Measurements from ENCODE around the gene NDUFA5.

The NDUFA5 gene
- 30.6 to 61.6 (median 38.6) reads per million in 3 donors for total RNA-seq

DNA sequence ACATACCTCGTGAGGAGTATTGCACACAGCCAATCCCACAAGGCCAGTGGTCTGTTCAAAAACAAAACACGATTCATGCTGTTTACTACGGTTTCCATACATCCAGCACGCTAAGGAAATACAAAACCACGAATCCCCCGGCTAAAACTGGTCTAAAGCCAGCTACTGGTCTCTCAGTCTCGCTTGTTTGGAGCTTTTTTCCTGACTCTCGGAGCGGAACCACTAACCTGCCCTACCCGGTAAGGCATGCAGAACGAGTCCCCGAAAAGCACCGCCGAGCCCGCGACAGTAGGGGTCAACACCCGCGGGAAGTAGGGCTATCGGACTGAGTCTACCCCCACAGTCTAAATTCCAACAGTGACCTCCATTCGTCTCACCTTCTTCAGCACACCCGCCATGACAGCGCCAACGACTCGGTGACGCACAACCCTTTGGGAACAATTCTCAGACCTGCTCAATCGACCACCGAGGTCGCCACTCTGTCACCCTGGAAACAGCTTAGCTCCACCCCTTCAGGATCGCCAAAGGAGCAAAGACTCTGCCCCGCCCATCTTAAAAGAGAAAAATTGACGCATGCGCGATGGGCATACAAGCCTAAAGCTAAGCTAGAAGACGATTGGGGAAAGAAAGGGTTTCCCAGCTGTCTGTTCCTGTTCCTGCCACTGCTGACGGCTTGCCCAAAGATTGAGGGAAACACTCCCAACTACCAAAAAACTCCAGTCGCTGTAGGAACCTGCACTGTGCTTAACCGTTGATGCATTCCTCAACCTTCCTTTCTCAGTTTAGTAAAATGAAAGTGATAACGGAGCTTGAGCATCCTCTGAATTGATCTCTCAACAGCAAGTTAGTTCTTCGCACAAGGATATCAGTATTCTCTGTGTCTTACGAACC lies at the start of gene NDUFA5:
Gene NDUFA5, minus strand, starts transcription at position 421 of the 891 bp plus-strand sequence. Its CDS starts 23 bp downstream, at position 398.
- H3K4me3 ChIP-seq (ENCODE audit: insufficient read depth, low read depth, low read length, poor library complexity, severe bottlenecking), result peak within 1 kb of the TSS; percentile 83
- peak; percentile 94 to 97 (median 95) for DNase-seq
- H3K27me3 ChIP-seq (replicated peaks; ENCODE audit: control insufficient read depth, insufficient read depth, low read length, poor library complexity, severe bottlenecking), result no peaks in the 10 kb centered on the region
- peaks cover 5% of the 10 kb centered on the region for H3K36me3 ChIP-seq (ENCODE audit: control insufficient read depth, insufficient read depth, low read length)
- H3K9me3 ChIP-seq (ENCODE audit: control insufficient read depth, low read length), result no peaks in the 10 kb centered on the region
- H3K4me1 ChIP-seq (ENCODE audit: control insufficient read depth, insufficient read depth, low read length, poor library complexity, severe bottlenecking), result peaks cover 9% of the 10 kb centered on the region
- peak within 1 kb of the TSS; percentile 76 for H3K27ac ChIP-seq (ENCODE audit: insufficient read depth, low read length, poor library complexity, severe bottlenecking)

GRCh38 chr7:123604739-123605138 lies 47.1 kb upstream of the NDUFA5 start:
- Histone ChIP-seq H3K36me3 (ENCODE audit: control insufficient read depth, insufficient read depth, low read length) (no peaks in the 10 kb centered on the region), H3K27ac (ENCODE audit: insufficient read depth, low read length, poor library complexity, severe bottlenecking) (no peak overlapping the region), H3K4me3 (ENCODE audit: insufficient read depth, low read depth, low read length, poor library complexity, severe bottlenecking) (no peak overlapping the region), H3K27me3 (replicated peaks; ENCODE audit: control insufficient read depth, insufficient read depth, low read length, poor library complexity, severe bottlenecking) (no peaks in the 10 kb centered on the region), H3K4me1 (ENCODE audit: control insufficient read depth, insufficient read depth, low read length, poor library complexity, severe bottlenecking) (no peaks in the 10 kb centered on the region), H3K9me3 (ENCODE audit: control insufficient read depth, low read length) (no peaks in the 10 kb centered on the region)
- DNase-seq, result no peak

- Histone ChIP-seq H3K4me1 (ENCODE audit: control insufficient read depth, insufficient read depth, low read length, poor library complexity, severe bottlenecking) (no peaks in the 10 kb centered on the region), H3K27ac (ENCODE audit: insufficient read depth, low read length, poor library complexity, severe bottlenecking) (no peak overlapping the region), H3K27me3 (replicated peaks; ENCODE audit: control insufficient read depth, insufficient read depth, low read length, poor library complexity, severe bottlenecking) (no peaks in the 10 kb centered on the region), H3K4me3 (ENCODE audit: insufficient read depth, low read depth, low read length, poor library complexity, severe bottlenecking) (no peak overlapping the region), H3K9me3 (ENCODE audit: control insufficient read depth, low read length) (no peaks in the 10 kb centered on the region), H3K36me3 (ENCODE audit: control insufficient read depth, insufficient read depth, low read length) (no peaks in the 10 kb centered on the region)
- no peak for DNase-seq
Measured at GRCh38 chr7:123602648-123603047, 45.0 kb upstream of the NDUFA5 start.

GRCh38 chr7:123601530-123601929 lies 43.9 kb upstream of the NDUFA5 start, which contains the start of gene ASB15:
ASB15 (plus strand) TSS chr7:123601821; CDS start chr7:123614503, 12,682 bp downstream.
- H3K27me3 ChIP-seq (replicated peaks; ENCODE audit: control insufficient read depth, insufficient read depth, low read length, poor library complexity, severe bottlenecking), result no peaks in the 10 kb centered on the region
- no peaks in the 10 kb centered on the region for H3K4me1 ChIP-seq (ENCODE audit: control insufficient read depth, insufficient read depth, low read length, poor library complexity, severe bottlenecking)
- no peak within 1 kb of the TSS for H3K4me3 ChIP-seq (ENCODE audit: insufficient read depth, low read depth, low read length, poor library complexity, severe bottlenecking)
- H3K9me3 ChIP-seq (ENCODE audit: control insufficient read depth, low read length), result no peaks in the 10 kb centered on the region
- no peaks in the 10 kb centered on the region for H3K36me3 ChIP-seq (ENCODE audit: control insufficient read depth, insufficient read depth, low read length)
- no peak for DNase-seq
- H3K27ac ChIP-seq (ENCODE audit: insufficient read depth, low read length, poor library complexity, severe bottlenecking), result no peak within 1 kb of the TSS

DNA sequence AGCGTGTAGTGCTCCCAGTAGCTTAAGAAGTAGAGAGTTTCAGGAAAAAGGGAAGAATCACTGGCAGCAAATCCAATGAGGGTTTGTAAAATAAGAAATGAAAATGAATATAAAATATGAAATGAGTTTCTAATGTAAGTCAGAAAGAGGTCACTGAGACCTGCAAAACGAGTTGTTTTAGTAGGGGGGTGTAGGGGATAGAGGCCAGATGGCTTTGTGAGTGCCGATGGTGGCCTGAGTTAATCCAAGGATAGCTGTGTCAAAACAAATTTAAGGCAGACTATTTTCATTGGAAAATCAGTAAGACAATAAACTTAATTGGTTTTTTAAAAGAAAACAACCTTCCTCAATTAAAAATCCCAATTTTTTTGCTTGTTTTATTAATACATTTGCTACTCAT lies 43.3 kb upstream of the NDUFA5 start:
- DNase-seq, result no peak
- Histone ChIP-seq H3K27ac (ENCODE audit: insufficient read depth, low read length, poor library complexity, severe bottlenecking) (no peak overlapping the region), H3K9me3 (ENCODE audit: control insufficient read depth, low read length) (no peaks in the 10 kb centered on the region), H3K27me3 (replicated peaks; ENCODE audit: control insufficient read depth, insufficient read depth, low read length, poor library complexity, severe bottlenecking) (no peaks in the 10 kb centered on the region), H3K4me3 (ENCODE audit: insufficient read depth, low read depth, low read length, poor library complexity, severe bottlenecking) (no peak overlapping the region), H3K4me1 (ENCODE audit: control insufficient read depth, insufficient read depth, low read length, poor library complexity, severe bottlenecking) (no peaks in the 10 kb centered on the region), H3K36me3 (ENCODE audit: control insufficient read depth, insufficient read depth, low read length) (no peaks in the 10 kb centered on the region)

- no peaks in the 10 kb centered on the region for H3K9me3 ChIP-seq (ENCODE audit: control insufficient read depth, low read length)
- no peaks in the 10 kb centered on the region for H3K27me3 ChIP-seq (replicated peaks; ENCODE audit: control insufficient read depth, insufficient read depth, low read length, poor library complexity, severe bottlenecking)
- H3K27ac ChIP-seq (ENCODE audit: insufficient read depth, low read length, poor library complexity, severe bottlenecking), result no peak overlapping the region
- H3K36me3 ChIP-seq (ENCODE audit: control insufficient read depth, insufficient read depth, low read length), result no peaks in the 10 kb centered on the region
- no peak for DNase-seq
- no peak overlapping the region for H3K4me3 ChIP-seq (ENCODE audit: insufficient read depth, low read depth, low read length, poor library complexity, severe bottlenecking)
- no peaks in the 10 kb centered on the region for H3K4me1 ChIP-seq (ENCODE audit: control insufficient read depth, insufficient read depth, low read length, poor library complexity, severe bottlenecking)
Measured at GRCh38 chr7:123599766-123600165, 42.1 kb upstream of the NDUFA5 start.

GRCh38 chr7:123598657-123599056 lies 41.0 kb upstream of the NDUFA5 start:
- H3K27ac ChIP-seq (ENCODE audit: insufficient read depth, low read length, poor library complexity, severe bottlenecking), result no peak overlapping the region
- no peak overlapping the region for H3K4me3 ChIP-seq (ENCODE audit: insufficient read depth, low read depth, low read length, poor library complexity, severe bottlenecking)
- no peak for DNase-seq
- no peaks in the 10 kb centered on the region for H3K9me3 ChIP-seq (ENCODE audit: control insufficient read depth, low read length)
- H3K27me3 ChIP-seq (replicated peaks; ENCODE audit: control insufficient read depth, insufficient read depth, low read length, poor library complexity, severe bottlenecking), result no peaks in the 10 kb centered on the region
- H3K36me3 ChIP-seq (ENCODE audit: control insufficient read depth, insufficient read depth, low read length), result no peaks in the 10 kb centered on the region
- H3K4me1 ChIP-seq (ENCODE audit: control insufficient read depth, insufficient read depth, low read length, poor library complexity, severe bottlenecking), result no peaks in the 10 kb centered on the region

- no peak for DNase-seq
- no peaks in the 10 kb centered on the region for H3K4me1 ChIP-seq (ENCODE audit: control insufficient read depth, insufficient read depth, low read length, poor library complexity, severe bottlenecking)
- H3K27me3 ChIP-seq (replicated peaks; ENCODE audit: control insufficient read depth, insufficient read depth, low read length, poor library complexity, severe bottlenecking), result no peaks in the 10 kb centered on the region
- no peaks in the 10 kb centered on the region for H3K36me3 ChIP-seq (ENCODE audit: control insufficient read depth, insufficient read depth, low read length)
- no peak overlapping the region for H3K27ac ChIP-seq (ENCODE audit: insufficient read depth, low read length, poor library complexity, severe bottlenecking)
- H3K4me3 ChIP-seq (ENCODE audit: insufficient read depth, low read depth, low read length, poor library complexity, severe bottlenecking), result no peak overlapping the region
- H3K9me3 ChIP-seq (ENCODE audit: control insufficient read depth, low read length), result no peaks in the 10 kb centered on the region
Measured at GRCh38 chr7:123594813-123595241, 37.2 kb upstream of the NDUFA5 start.

DNA sequence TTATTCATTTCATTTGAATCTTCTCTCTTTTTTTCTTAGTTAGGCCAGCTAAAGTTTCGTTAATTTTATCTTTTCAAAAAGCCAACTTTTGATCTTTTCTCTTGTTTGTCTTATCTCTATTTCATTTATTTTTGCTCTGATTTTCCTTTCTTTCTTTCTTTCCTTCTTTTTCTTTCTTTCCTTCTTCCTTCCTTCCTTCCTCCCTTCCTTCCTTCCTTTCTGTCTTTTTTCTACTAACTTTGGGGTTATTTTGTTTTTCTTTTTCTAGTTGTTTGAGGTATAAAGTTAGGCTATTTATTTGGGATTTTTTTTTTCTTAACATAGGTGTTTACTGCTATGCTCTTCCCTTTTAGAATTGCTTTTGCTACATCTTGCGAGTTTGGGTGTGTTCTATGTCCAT lies 30.8 kb upstream of the NDUFA5 start:
- no peak overlapping the region for H3K4me3 ChIP-seq (ENCODE audit: insufficient read depth, low read depth, low read length, poor library complexity, severe bottlenecking)
- no peaks in the 10 kb centered on the region for H3K36me3 ChIP-seq (ENCODE audit: control insufficient read depth, insufficient read depth, low read length)
- no peaks in the 10 kb centered on the region for H3K9me3 ChIP-seq (ENCODE audit: control insufficient read depth, low read length)
- no peaks in the 10 kb centered on the region for H3K27me3 ChIP-seq (replicated peaks; ENCODE audit: control insufficient read depth, insufficient read depth, low read length, poor library complexity, severe bottlenecking)
- no peak for DNase-seq
- H3K4me1 ChIP-seq (ENCODE audit: control insufficient read depth, insufficient read depth, low read length, poor library complexity, severe bottlenecking), result no peaks in the 10 kb centered on the region
- H3K27ac ChIP-seq (ENCODE audit: insufficient read depth, low read length, poor library complexity, severe bottlenecking), result no peak overlapping the region

DNA sequence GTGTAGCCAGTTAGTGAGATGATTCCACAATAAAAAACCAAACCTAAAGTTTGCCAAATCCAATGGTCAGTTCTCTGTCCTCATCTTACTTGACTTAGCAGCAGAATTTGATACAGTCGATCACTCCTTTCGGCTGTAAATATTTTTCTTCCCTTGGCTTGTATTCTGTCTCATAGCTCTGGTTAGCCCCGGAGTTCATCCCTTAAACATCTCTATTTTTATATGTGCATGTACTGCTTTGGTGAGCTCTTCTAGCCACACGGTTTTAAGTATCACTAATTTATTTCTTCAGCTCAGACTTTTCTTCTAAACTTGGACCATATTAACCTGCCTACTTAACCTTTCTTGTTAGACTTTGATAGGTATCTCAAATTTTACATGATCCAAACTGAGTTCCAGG lies 26.2 kb upstream of the NDUFA5 start:
- no peak for DNase-seq

More for the DNA sequence above, 26.2 kb upstream of the NDUFA5 start:
- Histone ChIP-seq H3K9me3 (ENCODE audit: control insufficient read depth, low read length) (no peaks in the 10 kb centered on the region), H3K4me1 (ENCODE audit: control insufficient read depth, insufficient read depth, low read length, poor library complexity, severe bottlenecking) (no peaks in the 10 kb centered on the region), H3K27me3 (replicated peaks; ENCODE audit: control insufficient read depth, insufficient read depth, low read length, poor library complexity, severe bottlenecking) (peaks cover 4% of the 10 kb centered on the region), H3K36me3 (ENCODE audit: control insufficient read depth, insufficient read depth, low read length) (no peaks in the 10 kb centered on the region), H3K4me3 (ENCODE audit: insufficient read depth, low read depth, low read length, poor library complexity, severe bottlenecking) (no peak overlapping the region), H3K27ac (ENCODE audit: insufficient read depth, low read length, poor library complexity, severe bottlenecking) (no peak overlapping the region)

Measured in effector memory CD4-positive, alpha-beta T cell (primary cell).